ENCODE results near the gene MT1E.

Gene MT1E

DNA sequence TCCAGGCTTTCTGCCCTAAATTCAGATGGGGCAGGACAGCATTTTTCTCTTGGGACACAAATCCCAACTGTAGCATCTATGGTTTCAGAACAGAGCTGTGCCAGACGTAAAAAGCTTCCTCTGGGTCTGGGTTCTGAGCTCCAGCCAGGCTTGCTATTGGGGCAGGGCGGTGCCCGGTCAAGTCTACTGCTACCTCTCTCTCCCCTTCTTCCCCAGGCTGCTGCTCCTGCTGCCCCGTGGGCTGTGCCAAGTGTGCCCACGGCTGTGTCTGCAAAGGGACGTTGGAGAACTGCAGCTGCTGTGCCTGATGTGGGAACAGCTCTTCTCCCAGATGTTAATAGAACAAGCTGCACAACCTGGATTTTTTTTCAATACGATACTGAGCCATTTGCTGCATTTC, 8.0 kb downstream of the MT1E start:
- no peak overlapping the region for H3K27ac ChIP-seq (ENCODE audit: extremely low read depth, low read depth, low read length)
- H3K36me3 ChIP-seq (ENCODE audit: control insufficient read depth in 2 of 2, insufficient read depth in 1 of 2, low read length in 2 of 2), result no peaks in the 10 kb centered on the region
- TF ChIP-seq FEZF1 (tag by site-specific recombination; IDR thresholded peaks at IDR 0.05) (no peak), ZNF571 (tag by site-specific recombination; IDR thresholded peaks at IDR 0.05) (no peak), ZNF423 (tag by site-specific recombination; IDR thresholded peaks at IDR 0.05) (no peak), KLF7 (tag by site-specific recombination; IDR thresholded peaks at IDR 0.05; ENCODE audit: borderline replicate concordance) (no peak), ZXDB (tag by site-specific recombination; IDR thresholded peaks at IDR 0.05) (no peak), ZNF302 (tag by site-specific recombination; IDR thresholded peaks at IDR 0.05; ENCODE audit: low read depth) (no peak), KLF9 (tag by site-specific recombination; IDR thresholded peaks at IDR 0.05; ENCODE audit: low read depth) (no peak), ZNF433 (tag by site-specific recombination; IDR thresholded peaks at IDR 0.05; ENCODE audit: low read depth) (no peak), ZBTB17 (tag by site-specific recombination; IDR thresholded peaks at IDR 0.05) (no peak), IKZF3 (tag by site-specific recombination; IDR thresholded peaks at IDR 0.05) (no peak), RBAK (tag by site-specific recombination; IDR thresholded peaks at IDR 0.05) (no peak)
- TF ChIP-seq, protein P1, sequence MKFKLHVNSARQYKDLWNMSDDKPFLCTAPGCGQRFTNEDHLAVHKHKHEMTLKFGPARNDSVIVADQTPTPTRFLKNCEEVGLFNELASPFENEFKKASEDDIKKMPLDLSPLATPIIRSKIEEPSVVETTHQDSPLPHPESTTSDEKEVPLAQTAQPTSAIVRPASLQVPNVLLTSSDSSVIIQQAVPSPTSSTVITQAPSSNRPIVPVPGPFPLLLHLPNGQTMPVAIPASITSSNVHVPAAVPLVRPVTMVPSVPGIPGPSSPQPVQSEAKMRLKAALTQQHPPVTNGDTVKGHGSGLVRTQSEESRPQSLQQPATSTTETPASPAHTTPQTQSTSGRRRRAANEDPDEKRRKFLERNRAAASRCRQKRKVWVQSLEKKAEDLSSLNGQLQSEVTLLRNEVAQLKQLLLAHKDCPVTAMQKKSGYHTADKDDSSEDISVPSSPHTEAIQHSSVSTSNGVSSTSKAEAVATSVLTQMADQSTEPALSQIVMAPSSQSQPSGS (tag by site-specific recombination; IDR thresholded peaks at IDR 0.05; ENCODE audit: low read depth), result no peak
- ChIA-PET POLR2A (interaction anchor here (0.9 kb wide), 1 partner anchor 25 kb away, joined by 3 read pairs; the partner anchor contains the start of gene MT2A), CTCF (interaction anchor here (0.6 to 0.9 kb wide), 2 partner anchors 23 to 28 kb away, joined by 3 to 5 read pairs; no protein-coding TSS in a partner anchor)
- no peak overlapping the region for H3K4me3 ChIP-seq (ENCODE audit: low read depth, low read length)
- H3K4me1 ChIP-seq (ENCODE audit: control insufficient read depth, insufficient read depth, low read length), result no peaks in the 10 kb centered on the region
- H3K9me3 ChIP-seq (ENCODE audit: control insufficient read depth, insufficient read depth, low read depth, low read length), result no peaks in the 10 kb centered on the region

DNA sequence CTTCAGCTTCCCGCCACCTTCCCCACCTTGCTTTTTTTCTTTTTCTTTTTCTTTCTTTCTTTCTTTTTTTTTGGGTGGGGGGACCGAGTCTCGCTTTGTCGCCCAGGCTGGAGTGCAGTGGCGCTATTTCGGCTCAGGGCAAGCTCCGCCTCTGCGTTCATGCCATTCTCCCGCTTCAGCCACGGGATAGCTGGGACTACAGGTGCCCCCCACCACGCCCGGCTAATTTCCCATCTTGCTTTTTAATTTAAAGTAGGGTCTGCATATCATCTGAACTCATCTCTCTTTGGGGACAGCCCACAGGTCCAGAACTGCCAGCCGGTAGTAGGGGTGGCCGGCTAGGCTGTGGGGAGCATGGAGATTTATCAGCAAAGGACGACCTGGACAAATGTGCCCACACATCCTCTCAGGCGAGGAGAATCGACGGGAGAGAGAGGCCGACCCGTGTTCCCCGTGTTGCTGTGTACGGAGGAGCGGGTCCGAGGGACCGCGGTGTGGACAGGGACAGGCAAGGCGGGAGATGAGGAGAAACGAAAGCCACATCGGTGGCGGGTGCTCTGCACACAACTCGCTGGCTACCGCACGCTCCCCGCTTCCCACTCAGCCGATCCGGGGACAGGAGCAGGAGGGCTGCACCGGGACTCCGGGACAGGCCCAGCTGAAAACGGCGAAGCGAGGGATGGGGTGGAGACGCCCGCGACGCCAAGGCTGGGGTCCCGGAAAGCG, 9.3 kb downstream of the MT1E start:
- TF ChIP-seq ZBTB20 (tag by site-specific recombination; IDR thresholded peaks at IDR 0.05), result no peak
- no peak for TF ChIP-seq ZNF660 (tag by site-specific recombination; IDR thresholded peaks at IDR 0.05)
- TF ChIP-seq IKZF3 (tag by site-specific recombination; IDR thresholded peaks at IDR 0.05), result no peak
- TF ChIP-seq ZBTB48 (tag by site-specific recombination; IDR thresholded peaks at IDR 0.05), result no peak
- TF ChIP-seq, protein P2, sequence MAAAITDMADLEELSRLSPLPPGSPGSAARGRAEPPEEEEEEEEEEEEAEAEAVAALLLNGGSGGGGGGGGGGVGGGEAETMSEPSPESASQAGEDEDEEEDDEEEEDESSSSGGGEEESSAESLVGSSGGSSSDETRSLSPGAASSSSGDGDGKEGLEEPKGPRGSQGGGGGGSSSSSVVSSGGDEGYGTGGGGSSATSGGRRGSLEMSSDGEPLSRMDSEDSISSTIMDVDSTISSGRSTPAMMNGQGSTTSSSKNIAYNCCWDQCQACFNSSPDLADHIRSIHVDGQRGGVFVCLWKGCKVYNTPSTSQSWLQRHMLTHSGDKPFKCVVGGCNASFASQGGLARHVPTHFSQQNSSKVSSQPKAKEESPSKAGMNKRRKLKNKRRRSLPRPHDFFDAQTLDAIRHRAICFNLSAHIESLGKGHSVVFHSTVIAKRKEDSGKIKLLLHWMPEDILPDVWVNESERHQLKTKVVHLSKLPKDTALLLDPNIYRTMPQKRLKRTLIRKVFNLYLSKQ (tag by site-specific recombination; IDR thresholded peaks at IDR 0.05; ENCODE audit: borderline replicate concordance), result no peak
- TF ChIP-seq ZNF785 (tag by site-specific recombination; IDR thresholded peaks at IDR 0.05), result no peak
- TF ChIP-seq ZNF677 (tag by site-specific recombination; IDR thresholded peaks at IDR 0.05), result no peak
- TF ChIP-seq, protein P3, sequence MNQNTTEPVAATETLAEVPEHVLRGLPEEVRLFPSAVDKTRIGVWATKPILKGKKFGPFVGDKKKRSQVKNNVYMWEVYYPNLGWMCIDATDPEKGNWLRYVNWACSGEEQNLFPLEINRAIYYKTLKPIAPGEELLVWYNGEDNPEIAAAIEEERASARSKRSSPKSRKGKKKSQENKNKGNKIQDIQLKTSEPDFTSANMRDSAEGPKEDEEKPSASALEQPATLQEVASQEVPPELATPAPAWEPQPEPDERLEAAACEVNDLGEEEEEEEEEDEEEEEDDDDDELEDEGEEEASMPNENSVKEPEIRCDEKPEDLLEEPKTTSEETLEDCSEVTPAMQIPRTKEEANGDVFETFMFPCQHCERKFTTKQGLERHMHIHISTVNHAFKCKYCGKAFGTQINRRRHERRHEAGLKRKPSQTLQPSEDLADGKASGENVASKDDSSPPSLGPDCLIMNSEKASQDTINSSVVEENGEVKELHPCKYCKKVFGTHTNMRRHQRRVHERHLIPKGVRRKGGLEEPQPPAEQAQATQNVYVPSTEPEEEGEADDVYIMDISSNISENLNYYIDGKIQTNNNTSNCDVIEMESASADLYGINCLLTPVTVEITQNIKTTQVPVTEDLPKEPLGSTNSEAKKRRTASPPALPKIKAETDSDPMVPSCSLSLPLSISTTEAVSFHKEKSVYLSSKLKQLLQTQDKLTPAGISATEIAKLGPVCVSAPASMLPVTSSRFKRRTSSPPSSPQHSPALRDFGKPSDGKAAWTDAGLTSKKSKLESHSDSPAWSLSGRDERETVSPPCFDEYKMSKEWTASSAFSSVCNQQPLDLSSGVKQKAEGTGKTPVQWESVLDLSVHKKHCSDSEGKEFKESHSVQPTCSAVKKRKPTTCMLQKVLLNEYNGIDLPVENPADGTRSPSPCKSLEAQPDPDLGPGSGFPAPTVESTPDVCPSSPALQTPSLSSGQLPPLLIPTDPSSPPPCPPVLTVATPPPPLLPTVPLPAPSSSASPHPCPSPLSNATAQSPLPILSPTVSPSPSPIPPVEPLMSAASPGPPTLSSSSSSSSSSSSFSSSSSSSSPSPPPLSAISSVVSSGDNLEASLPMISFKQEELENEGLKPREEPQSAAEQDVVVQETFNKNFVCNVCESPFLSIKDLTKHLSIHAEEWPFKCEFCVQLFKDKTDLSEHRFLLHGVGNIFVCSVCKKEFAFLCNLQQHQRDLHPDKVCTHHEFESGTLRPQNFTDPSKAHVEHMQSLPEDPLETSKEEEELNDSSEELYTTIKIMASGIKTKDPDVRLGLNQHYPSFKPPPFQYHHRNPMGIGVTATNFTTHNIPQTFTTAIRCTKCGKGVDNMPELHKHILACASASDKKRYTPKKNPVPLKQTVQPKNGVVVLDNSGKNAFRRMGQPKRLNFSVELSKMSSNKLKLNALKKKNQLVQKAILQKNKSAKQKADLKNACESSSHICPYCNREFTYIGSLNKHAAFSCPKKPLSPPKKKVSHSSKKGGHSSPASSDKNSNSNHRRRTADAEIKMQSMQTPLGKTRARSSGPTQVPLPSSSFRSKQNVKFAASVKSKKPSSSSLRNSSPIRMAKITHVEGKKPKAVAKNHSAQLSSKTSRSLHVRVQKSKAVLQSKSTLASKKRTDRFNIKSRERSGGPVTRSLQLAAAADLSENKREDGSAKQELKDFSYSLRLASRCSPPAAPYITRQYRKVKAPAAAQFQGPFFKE (tag by site-specific recombination; IDR thresholded peaks at IDR 0.05; ENCODE audit: borderline replicate concordance), result no peak
- TF ChIP-seq ZBTB1 (tag by site-specific recombination; IDR thresholded peaks at IDR 0.05), result no peak
- no peak for TF ChIP-seq ZNF544 (tag by site-specific recombination; IDR thresholded peaks at IDR 0.05)
- TF ChIP-seq, protein P4, sequence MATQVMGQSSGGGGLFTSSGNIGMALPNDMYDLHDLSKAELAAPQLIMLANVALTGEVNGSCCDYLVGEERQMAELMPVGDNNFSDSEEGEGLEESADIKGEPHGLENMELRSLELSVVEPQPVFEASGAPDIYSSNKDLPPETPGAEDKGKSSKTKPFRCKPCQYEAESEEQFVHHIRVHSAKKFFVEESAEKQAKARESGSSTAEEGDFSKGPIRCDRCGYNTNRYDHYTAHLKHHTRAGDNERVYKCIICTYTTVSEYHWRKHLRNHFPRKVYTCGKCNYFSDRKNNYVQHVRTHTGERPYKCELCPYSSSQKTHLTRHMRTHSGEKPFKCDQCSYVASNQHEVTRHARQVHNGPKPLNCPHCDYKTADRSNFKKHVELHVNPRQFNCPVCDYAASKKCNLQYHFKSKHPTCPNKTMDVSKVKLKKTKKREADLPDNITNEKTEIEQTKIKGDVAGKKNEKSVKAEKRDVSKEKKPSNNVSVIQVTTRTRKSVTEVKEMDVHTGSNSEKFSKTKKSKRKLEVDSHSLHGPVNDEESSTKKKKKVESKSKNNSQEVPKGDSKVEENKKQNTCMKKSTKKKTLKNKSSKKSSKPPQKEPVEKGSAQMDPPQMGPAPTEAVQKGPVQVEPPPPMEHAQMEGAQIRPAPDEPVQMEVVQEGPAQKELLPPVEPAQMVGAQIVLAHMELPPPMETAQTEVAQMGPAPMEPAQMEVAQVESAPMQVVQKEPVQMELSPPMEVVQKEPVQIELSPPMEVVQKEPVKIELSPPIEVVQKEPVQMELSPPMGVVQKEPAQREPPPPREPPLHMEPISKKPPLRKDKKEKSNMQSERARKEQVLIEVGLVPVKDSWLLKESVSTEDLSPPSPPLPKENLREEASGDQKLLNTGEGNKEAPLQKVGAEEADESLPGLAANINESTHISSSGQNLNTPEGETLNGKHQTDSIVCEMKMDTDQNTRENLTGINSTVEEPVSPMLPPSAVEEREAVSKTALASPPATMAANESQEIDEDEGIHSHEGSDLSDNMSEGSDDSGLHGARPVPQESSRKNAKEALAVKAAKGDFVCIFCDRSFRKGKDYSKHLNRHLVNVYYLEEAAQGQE (tag by site-specific recombination; IDR thresholded peaks at IDR 0.05), result no peak

More for the DNA sequence above, 9.3 kb downstream of the MT1E start:
- ChIA-PET CTCF (interaction anchor here (1.0 kb wide), 1 partner anchor 67 kb away, joined by 3 read pairs; no protein-coding TSS in a partner anchor), POLR2A (no interaction called here)
- Histone ChIP-seq H3K9me3 (ENCODE audit: control insufficient read depth, insufficient read depth, low read depth, low read length) (no peaks in the 10 kb centered on the region), H3K36me3 (ENCODE audit: control insufficient read depth in 2 of 2, insufficient read depth in 1 of 2, low read length in 2 of 2) (no peaks in the 10 kb centered on the region), H3K27ac (ENCODE audit: extremely low read depth, low read depth, low read length) (no peak overlapping the region), H3K4me3 (ENCODE audit: low read depth, low read length) (no peak overlapping the region), H3K4me1 (ENCODE audit: control insufficient read depth, insufficient read depth, low read length) (no peaks in the 10 kb centered on the region)

Data from HEK293 (cell line).